ENCODE measurements around the gene ADAMTS19. TPM values are rescaled to one million over a fixed set of nuclear protein-coding genes. Genes with fewer than 3 reads are reported as not detected.

The ADAMTS19 gene
- total and polyA plus RNA-seq, 2 of the 13 experiments (the other 11 are each of a cell fraction or from before 2014, with no cell fraction given), result not detected

- Histone ChIP-seq H3K36me3 (replicated peaks in 1 of 2; ENCODE audit: control insufficient read depth in 1 of 2, insufficient read depth in 2 of 2, low read length in 2 of 2) (no peaks in the 10 kb centered on the region), H3K9ac (ENCODE audit: insufficient read depth, low read depth, low read length) (no peak overlapping the region), H3K27ac (ENCODE audit: extremely low read length, insufficient read depth, low read length) (no peak overlapping the region), H3K27me3 (ENCODE audit: control insufficient read depth in 1 of 2, insufficient read depth in 2 of 2, low read length in 2 of 2) (no peaks in the 10 kb centered on the region), H3K4me2 (ENCODE audit: low read depth, low read length) (no peak overlapping the region), H3K4me1 (ENCODE audit: insufficient read depth, low read length) (no peaks in the 10 kb centered on the region), H3K4me3 (replicated peaks in 1 of 3; ENCODE audit: insufficient read depth in 1 of 3, low read depth in 2 of 3, low read length in 3 of 3) (no peak overlapping the region), H2AFZ (ENCODE audit: low read length) (no peak overlapping the region), H3K9me3 (ENCODE audit: low read length) (no peaks in the 10 kb centered on the region), H4K20me1 (ENCODE audit: insufficient read depth, low read length) (no peaks in the 10 kb centered on the region), H3K79me2 (ENCODE audit: insufficient read depth, low read length) (no peaks in the 10 kb centered on the region)
- BruUV-seq (replicated peaks), result no TSS peak
- DNase-seq (ENCODE audit: low spot score) (no peak), ATAC-seq (no peak), FAIRE-seq (no peak)
- ChIA-PET POLR2A (no interaction called here), CTCF (ENCODE audit: low intra/inter-chr PET ratio, low total read pairs) (no interaction called here)
- no peak for TF ChIP-seq GATAD1 (CRISPR knock-in tag; IDR thresholded peaks at IDR 0.05)
- no peak for TF ChIP-seq PCBP2 (optimal IDR thresholded peaks at IDR 0.05; ENCODE audit: low read depth, low read length, poor library complexity, severe bottlenecking)
- no peak for TF ChIP-seq SNRNP70 (IDR thresholded peaks at IDR 0.05; ENCODE audit: low read depth, low read length)
- TF ChIP-seq ZBTB7B (CRISPR knock-in tag; IDR thresholded peaks at IDR 0.05), result no peak
- no peak for TF ChIP-seq ZSCAN29 (CRISPR knock-in tag; conservative IDR thresholded peaks at IDR 0.05)
- no peak for TF ChIP-seq FOXJ3 (CRISPR knock-in tag; IDR thresholded peaks at IDR 0.05; ENCODE audit: borderline replicate concordance)
- TF ChIP-seq SIN3B (IDR thresholded peaks at IDR 0.05; ENCODE audit: low read length), result no peak
- no peak for TF ChIP-seq ATF5 (CRISPR knock-in tag; IDR thresholded peaks at IDR 0.05; ENCODE audit: low read depth)
- in situ Hi-C loops (cut with HindIII; ENCODE audit: extremely low pct_ligation_motif_present, low pct_unique_long_range_greater_than_20kb) (no loop called here), intact Hi-C loops (cut with micrococcal nuclease; ENCODE audit: unreplicated experiment) (no loop called here)
Measured at GRCh38 chr5:129431406-129431805, 28.7 kb upstream of the ADAMTS19 start.

GRCh38 chr5:129438322-129438721 lies 21.8 kb upstream of the ADAMTS19 start:
- H3K27ac ChIP-seq (ENCODE audit: extremely low read length, insufficient read depth, low read length), result no peak overlapping the region
- CTCF ChIA-PET (ENCODE audit: low intra/inter-chr PET ratio, low total read pairs), result no interaction called here
- 2% methylated on average over 3 of the region's 3 CpGs for WGBS (ENCODE audit: low lambda C conversion rate)

More at GRCh38 chr5:129438322-129438721, 21.8 kb upstream of the ADAMTS19 start:
- H4K20me1 ChIP-seq (ENCODE audit: insufficient read depth, low read length), result no peaks in the 10 kb centered on the region
- intact Hi-C loops (cut with micrococcal nuclease; ENCODE audit: unreplicated experiment) (no loop called here), in situ Hi-C loops (cut with HindIII; ENCODE audit: extremely low pct_ligation_motif_present, low pct_unique_long_range_greater_than_20kb) (no loop called here)
- H3K9me3 ChIP-seq (ENCODE audit: low read length), result no peaks in the 10 kb centered on the region
- no peaks in the 10 kb centered on the region for H3K27me3 ChIP-seq (ENCODE audit: control insufficient read depth in 1 of 2, insufficient read depth in 2 of 2, low read length in 2 of 2)
- FAIRE-seq (no peak), DNase-seq (ENCODE audit: low spot score) (no peak), ATAC-seq (no peak)
- H2AFZ ChIP-seq (ENCODE audit: low read length), result no peak overlapping the region
- H3K4me1 ChIP-seq (ENCODE audit: insufficient read depth, low read length), result no peaks in the 10 kb centered on the region
- no peak for TF ChIP-seq KLF13 (CRISPR knock-in tag; IDR thresholded peaks at IDR 0.05)
- no peak for TF ChIP-seq ZBTB49 (CRISPR knock-in tag; IDR thresholded peaks at IDR 0.05; ENCODE audit: borderline replicate concordance)
- H3K79me2 ChIP-seq (ENCODE audit: insufficient read depth, low read length), result no peaks in the 10 kb centered on the region
- H3K4me2 ChIP-seq (ENCODE audit: low read depth, low read length), result no peak overlapping the region
- H3K4me3 ChIP-seq (replicated peaks in 1 of 3; ENCODE audit: insufficient read depth in 1 of 3, low read depth in 2 of 3, low read length in 3 of 3), result no peak overlapping the region
- H3K36me3 ChIP-seq (replicated peaks in 1 of 2; ENCODE audit: control insufficient read depth in 1 of 2, insufficient read depth in 2 of 2, low read length in 2 of 2), result no peaks in the 10 kb centered on the region
- POLR2A ChIA-PET, result no interaction called here
- H3K9ac ChIP-seq (ENCODE audit: insufficient read depth, low read depth, low read length), result no peak overlapping the region
- no TSS peak for BruUV-seq (replicated peaks)

Measured in HepG2 (cell line).